Astrocyte of the hippocampus (primary cell): ENCODE measurements around the gene ASXL2.
"Not testable (repeated sequence)": the region's sequence is repeated elsewhere in the genome, so short reads cannot be mapped to it uniquely, and the experiment has no call there.

Experiments used
- DNase-seq: peaks from one replicate; pipeline ENCODE4 v3.0.0; 2011; ENCODE audit warnings: low read depth, low spot score

ASXL2 gene

GRCh38 chr2:25894135-25894830 lies 16.0 kb upstream of the ASXL2 start:
- peak; percentile 29 for DNase-seq

GRCh38 chr2:25891672-25892071 lies 13.4 kb upstream of the ASXL2 start:
- DNase-seq = no peak

- no peak for DNase-seq
These were observed 9.4 kb upstream of the ASXL2 start for GRCh38 chr2:25887624-25888242.

GRCh38 chr2:25885933-25886332 lies 7.6 kb upstream of the ASXL2 start:
- DNase-seq = peak; percentile 77

- DNase-seq = no peak
These were observed 3.5 kb upstream of the ASXL2 start for GRCh38 chr2:25881764-25882163.

- DNase-seq = peak; percentile 44
These were observed 945 bp upstream of the ASXL2 start for GRCh38 chr2:25879133-25879730.

- DNase-seq = peak; percentile 71
These were observed 591 bp downstream of the ASXL2 start for GRCh38 chr2:25877431-25878360.

GRCh38 chr2:25872134-25872533 lies 6.2 kb downstream of the ASXL2 start:
- DNase-seq = no peak

- no peak for DNase-seq
These were observed 10.8 kb downstream of the ASXL2 start for GRCh38 chr2:25867396-25868003.

- DNase-seq = no peak
These were observed 21.9 kb downstream of the ASXL2 start for GRCh38 chr2:25856377-25856776.

GRCh38 chr2:25855065-25855464 lies 23.2 kb downstream of the ASXL2 start:
- no peak for DNase-seq

- DNase-seq = no peak
These were observed 23.7 kb downstream of the ASXL2 start for GRCh38 chr2:25854613-25855012.

GRCh38 chr2:25853038-25853638 lies 25.1 kb downstream of the ASXL2 start:
- DNase-seq = no peak

GRCh38 chr2:25851740-25852503 lies 26.4 kb downstream of the ASXL2 start:
- DNase-seq = peak; percentile 80

GRCh38 chr2:25850400-25850799 lies 27.9 kb downstream of the ASXL2 start:
- DNase-seq = not testable (repeated sequence)

- not testable (repeated sequence) for DNase-seq
These were observed 28.9 kb downstream of the ASXL2 start for GRCh38 chr2:25849350-25849749.

GRCh38 chr2:25845843-25846505 lies 32.3 kb downstream of the ASXL2 start:
- DNase-seq = peak; percentile 44

- peak; percentile 55 for DNase-seq
These were observed 34.2 kb downstream of the ASXL2 start for GRCh38 chr2:25844089-25844488.

GRCh38 chr2:25842155-25842554 lies 36.1 kb downstream of the ASXL2 start:
- no peak for DNase-seq
